Measurements from ENCODE around the gene COPG2. TPM values are rescaled to one million over a fixed set of nuclear protein-coding genes. Genes with fewer than 3 reads are reported as not detected.

COPG2 gene
- total and polyA plus RNA-seq, 2 experiments from 2014 or later, result 3.0 to 41.0 TPM

DNA sequence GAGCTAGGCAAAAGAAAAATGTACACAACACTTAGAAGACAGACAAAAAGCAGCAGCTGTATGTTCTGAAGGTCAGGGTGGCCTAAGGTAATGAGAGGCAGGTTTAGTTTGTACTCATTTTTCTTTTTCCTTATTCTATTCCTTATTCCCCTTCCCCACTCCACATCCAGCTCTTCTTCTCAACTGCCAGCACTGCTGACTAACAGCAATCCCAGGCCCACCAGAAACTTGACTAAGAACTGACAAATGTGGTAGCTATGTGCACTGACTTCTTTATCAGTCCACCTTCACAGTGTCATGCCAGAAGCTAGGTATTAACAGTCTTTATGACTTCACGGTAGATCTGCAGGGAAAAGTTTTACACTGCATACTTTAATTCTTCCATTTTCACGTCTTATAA lies 6.1 kb downstream of the COPG2 start:
- Histone ChIP-seq H3K4me3 (no peak overlapping the region), H4K20me1 (ENCODE audit: insufficient read depth, poor library complexity, severe bottlenecking) (no peaks in the 10 kb centered on the region), H3K4me2 (no peak overlapping the region), H3K4me1 (ENCODE audit: insufficient read depth) (no peaks in the 10 kb centered on the region), H3K27me3 (no peaks in the 10 kb centered on the region), H3K9me2 (replicated peaks; ENCODE audit: insufficient read depth) (no peaks in the 10 kb centered on the region), H3K27ac (no peak overlapping the region), H3K79me2 (no peaks in the 10 kb centered on the region), H3K36me3 (replicated peaks; ENCODE audit: insufficient read depth, low read depth) (no peaks in the 10 kb centered on the region), H3K9me3 (ENCODE audit: low read depth) (no peaks in the 10 kb centered on the region), H2AFZ (no peak overlapping the region)
- no peak for DNase-seq (ENCODE audit: low spot score)
- TF ChIP-seq EZH2 (IDR thresholded peaks at IDR 0.05; ENCODE audit: borderline replicate concordance) (no peak), CTCF (IDR thresholded peaks at IDR 0.05; ENCODE audit: poor library complexity) (no peak), EZH2phosphoT487 (IDR thresholded peaks at IDR 0.05; ENCODE audit: low read depth, severe bottlenecking, unreplicated experiment) (no peak)
- 78% methylated on average over 2 of the region's 2 CpGs for WGBS (ENCODE audit: low lambda C conversion rate, missing lambda C conversion rate)

- H2AFZ ChIP-seq, result no peak overlapping the region
- H3K27ac ChIP-seq, result no peak overlapping the region
These were observed 13.3 kb downstream of the COPG2 start for GRCh38 chr7:130655286-130655685.

GRCh38 chr7:130654850-130655249 lies 13.7 kb downstream of the COPG2 start:
- H3K79me2 ChIP-seq, result no peaks in the 10 kb centered on the region
- H3K9me2 ChIP-seq (replicated peaks; ENCODE audit: insufficient read depth), result no peaks in the 10 kb centered on the region
- no peak overlapping the region for H3K27ac ChIP-seq
- H3K4me1 ChIP-seq (ENCODE audit: insufficient read depth), result no peaks in the 10 kb centered on the region
- H3K36me3 ChIP-seq (replicated peaks; ENCODE audit: insufficient read depth, low read depth), result no peaks in the 10 kb centered on the region
- H3K4me3 ChIP-seq, result no peak overlapping the region
- H2AFZ ChIP-seq, result no peak overlapping the region
- H4K20me1 ChIP-seq (ENCODE audit: insufficient read depth, poor library complexity, severe bottlenecking), result no peaks in the 10 kb centered on the region
- no peaks in the 10 kb centered on the region for H3K27me3 ChIP-seq
- no peak for DNase-seq (ENCODE audit: low spot score)
- TF ChIP-seq CTCF (IDR thresholded peaks at IDR 0.05; ENCODE audit: poor library complexity) (no peak), EZH2phosphoT487 (IDR thresholded peaks at IDR 0.05; ENCODE audit: low read depth, severe bottlenecking, unreplicated experiment) (no peak), EZH2 (IDR thresholded peaks at IDR 0.05; ENCODE audit: borderline replicate concordance) (no peak)
- WGBS (ENCODE audit: low lambda C conversion rate, missing lambda C conversion rate), result 87% methylated on average over 1 of the region's 1 CpG
- no peaks in the 10 kb centered on the region for H3K9me3 ChIP-seq (ENCODE audit: low read depth)
- H3K4me2 ChIP-seq, result no peak overlapping the region

More at GRCh38 chr7:130655286-130655685, 13.3 kb downstream of the COPG2 start:
- WGBS (ENCODE audit: low lambda C conversion rate, missing lambda C conversion rate), result 90% methylated on average over 4 of the region's 4 CpGs
- no peaks in the 10 kb centered on the region for H3K36me3 ChIP-seq (replicated peaks; ENCODE audit: insufficient read depth, low read depth)
- H3K27me3 ChIP-seq, result no peaks in the 10 kb centered on the region
- H3K9me2 ChIP-seq (replicated peaks; ENCODE audit: insufficient read depth), result no peaks in the 10 kb centered on the region
- no peak overlapping the region for H3K4me2 ChIP-seq
- no peaks in the 10 kb centered on the region for H3K79me2 ChIP-seq
- no peaks in the 10 kb centered on the region for H4K20me1 ChIP-seq (ENCODE audit: insufficient read depth, poor library complexity, severe bottlenecking)
- no peak for TF ChIP-seq EZH2phosphoT487 (IDR thresholded peaks at IDR 0.05; ENCODE audit: low read depth, severe bottlenecking, unreplicated experiment)
- no peak for TF ChIP-seq EZH2 (IDR thresholded peaks at IDR 0.05; ENCODE audit: borderline replicate concordance)
- no peak for TF ChIP-seq CTCF (IDR thresholded peaks at IDR 0.05; ENCODE audit: poor library complexity)
- no peak overlapping the region for H3K4me3 ChIP-seq
- H3K9me3 ChIP-seq (ENCODE audit: low read depth), result no peaks in the 10 kb centered on the region
- H3K4me1 ChIP-seq (ENCODE audit: insufficient read depth), result no peaks in the 10 kb centered on the region
- DNase-seq (ENCODE audit: low spot score), result no peak

Measured in hepatocyte (in vitro differentiated cells).